Endothelial cell of umbilical vein (primary cell): Measurements from ENCODE around the gene EYS.

Experiments
- JUN ChIP-seq: IDR thresholded peaks from 2 replicates; pipeline ENCODE4 v1.6.1; 2011; ENCODE audit warnings: borderline replicate concordance, low read depth; ENCODE audit not compliant: insufficient read length, insufficient read depth
- POLR2AphosphoS5 ChIP-seq: IDR thresholded peaks from 2 replicates; pipeline ENCODE4 v1.6.1; 2012; ENCODE audit warnings: low read depth, mild to moderate bottlenecking, control low read depth, low read length, moderate library complexity; ENCODE audit not compliant: insufficient read depth
- TF ChIP-seq, protein P1 (sequence below): IDR thresholded peaks from 2 replicates; pipeline ENCODE4 v1.6.1; 2011; ENCODE audit not compliant: insufficient read depth, insufficient read length
- TF ChIP-seq, protein P2 (sequence below), 2 donors: IDR thresholded peaks; 1 replicate in 1 of 2; 2 replicates in 1 of 2; pipeline ENCODE4 v1.5.1; 2011; ENCODE audit warnings: low read length in 2 of 2, mild to moderate bottlenecking in 2 of 2, moderate library complexity in 2 of 2, control low read depth in 1 of 2, inconsistent platforms in 1 of 2, low read depth in 1 of 2; ENCODE audit not compliant: insufficient read depth in 1 of 2; ENCODE audit errors: extremely low read depth in 1 of 2

DNA sequence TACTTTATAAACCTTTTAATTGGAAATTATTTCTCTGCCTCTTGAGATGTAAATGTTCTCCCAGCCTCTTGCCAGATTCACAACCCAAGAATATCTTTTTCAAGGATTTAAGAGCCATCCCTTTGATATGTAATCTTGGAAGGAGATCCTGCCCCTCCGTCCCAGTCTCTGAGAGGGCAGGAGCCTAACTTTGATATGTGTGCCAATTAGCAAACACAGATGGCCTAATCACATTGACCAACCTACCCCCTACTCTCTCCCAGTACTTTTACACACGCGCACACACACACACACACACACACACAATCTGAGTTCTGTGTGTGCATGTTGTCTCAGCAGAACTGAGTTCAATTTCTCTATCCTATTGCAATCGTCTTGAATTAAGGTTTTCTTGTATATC lies 1447.7 kb downstream of the EYS start:
- TF ChIP-seq JUN (no peak), POLR2AphosphoS5 (no peak)
- TF ChIP-seq, protein P1, sequence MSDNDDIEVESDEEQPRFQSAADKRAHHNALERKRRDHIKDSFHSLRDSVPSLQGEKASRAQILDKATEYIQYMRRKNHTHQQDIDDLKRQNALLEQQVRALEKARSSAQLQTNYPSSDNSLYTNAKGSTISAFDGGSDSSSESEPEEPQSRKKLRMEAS = no peak
- TF ChIP-seq, protein P2, sequence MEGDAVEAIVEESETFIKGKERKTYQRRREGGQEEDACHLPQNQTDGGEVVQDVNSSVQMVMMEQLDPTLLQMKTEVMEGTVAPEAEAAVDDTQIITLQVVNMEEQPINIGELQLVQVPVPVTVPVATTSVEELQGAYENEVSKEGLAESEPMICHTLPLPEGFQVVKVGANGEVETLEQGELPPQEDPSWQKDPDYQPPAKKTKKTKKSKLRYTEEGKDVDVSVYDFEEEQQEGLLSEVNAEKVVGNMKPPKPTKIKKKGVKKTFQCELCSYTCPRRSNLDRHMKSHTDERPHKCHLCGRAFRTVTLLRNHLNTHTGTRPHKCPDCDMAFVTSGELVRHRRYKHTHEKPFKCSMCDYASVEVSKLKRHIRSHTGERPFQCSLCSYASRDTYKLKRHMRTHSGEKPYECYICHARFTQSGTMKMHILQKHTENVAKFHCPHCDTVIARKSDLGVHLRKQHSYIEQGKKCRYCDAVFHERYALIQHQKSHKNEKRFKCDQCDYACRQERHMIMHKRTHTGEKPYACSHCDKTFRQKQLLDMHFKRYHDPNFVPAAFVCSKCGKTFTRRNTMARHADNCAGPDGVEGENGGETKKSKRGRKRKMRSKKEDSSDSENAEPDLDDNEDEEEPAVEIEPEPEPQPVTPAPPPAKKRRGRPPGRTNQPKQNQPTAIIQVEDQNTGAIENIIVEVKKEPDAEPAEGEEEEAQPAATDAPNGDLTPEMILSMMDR (IDR thresholded peaks at IDR 0.05; ENCODE audit: extremely low read depth in 1 of 2, insufficient read depth in 1 of 2, low read depth in 1 of 2, low read length in 2 of 2) = no peak
